Inflammatory macrophage treated with lipopolysaccharide for 1 hour (primary cell): ENCODE results near the gene KRTAP2-4.
"Not testable (repeated sequence)": the region's sequence is repeated elsewhere in the genome, so short reads cannot be mapped to it uniquely, and the experiment has no call there.

ENCODE experiments used
- DNase-seq, 2 donors: peaks; one replicate each; pipeline ENCODE4 v3.0.0-alpha.2; 2020 to 2022

The KRTAP2-4 gene, protein sequence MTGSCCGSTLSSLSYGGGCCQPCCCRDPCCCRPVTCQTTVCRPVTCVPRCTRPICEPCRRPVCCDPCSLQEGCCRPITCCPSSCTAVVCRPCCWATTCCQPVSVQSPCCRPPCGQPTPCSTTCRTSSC

GRCh38 chr17:41065829-41066624 is at the start of gene KRTAP2-4:
Gene KRTAP2-4 (minus strand): TSS chr17:41065879. CDS start chr17:41065845, 34 bp downstream.
- DNase-seq, result peak in 1 of 2 donors; percentile 3

DNA sequence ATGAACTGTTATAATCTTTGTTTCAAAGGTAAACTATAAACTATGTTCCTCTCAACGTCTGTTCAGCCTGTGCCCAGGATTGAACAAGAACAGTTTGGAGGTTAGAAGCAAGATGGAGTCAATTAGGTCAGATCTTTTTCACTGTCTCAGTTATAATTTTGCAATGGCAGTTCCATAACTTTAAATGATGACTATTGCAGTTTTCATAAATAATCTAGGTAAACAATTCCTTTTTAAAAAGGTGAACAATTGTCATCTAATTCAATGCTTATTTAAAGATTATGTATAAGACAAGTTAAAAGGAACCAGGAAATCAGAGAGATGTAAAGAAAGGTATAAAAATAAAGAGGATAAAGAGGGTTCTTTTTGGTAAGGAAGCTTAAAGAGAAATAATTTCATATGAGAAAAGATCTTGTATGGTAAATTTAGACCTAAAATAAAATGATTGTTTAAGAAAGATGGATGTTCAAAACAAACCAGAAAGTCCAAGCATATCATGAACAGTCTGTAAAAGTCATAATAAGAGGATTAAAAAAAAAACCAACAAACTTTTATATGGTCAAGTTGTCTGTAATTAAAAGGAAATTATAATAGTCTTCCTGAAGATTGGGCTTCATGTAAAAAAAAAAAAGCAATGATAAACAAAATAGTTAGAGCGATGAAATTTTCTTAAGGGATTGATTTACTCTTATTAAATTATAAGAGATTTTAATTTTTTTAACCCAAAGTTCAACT is 45.6 kb upstream of the KRTAP2-4 start:
- no peak for DNase-seq

DNA sequence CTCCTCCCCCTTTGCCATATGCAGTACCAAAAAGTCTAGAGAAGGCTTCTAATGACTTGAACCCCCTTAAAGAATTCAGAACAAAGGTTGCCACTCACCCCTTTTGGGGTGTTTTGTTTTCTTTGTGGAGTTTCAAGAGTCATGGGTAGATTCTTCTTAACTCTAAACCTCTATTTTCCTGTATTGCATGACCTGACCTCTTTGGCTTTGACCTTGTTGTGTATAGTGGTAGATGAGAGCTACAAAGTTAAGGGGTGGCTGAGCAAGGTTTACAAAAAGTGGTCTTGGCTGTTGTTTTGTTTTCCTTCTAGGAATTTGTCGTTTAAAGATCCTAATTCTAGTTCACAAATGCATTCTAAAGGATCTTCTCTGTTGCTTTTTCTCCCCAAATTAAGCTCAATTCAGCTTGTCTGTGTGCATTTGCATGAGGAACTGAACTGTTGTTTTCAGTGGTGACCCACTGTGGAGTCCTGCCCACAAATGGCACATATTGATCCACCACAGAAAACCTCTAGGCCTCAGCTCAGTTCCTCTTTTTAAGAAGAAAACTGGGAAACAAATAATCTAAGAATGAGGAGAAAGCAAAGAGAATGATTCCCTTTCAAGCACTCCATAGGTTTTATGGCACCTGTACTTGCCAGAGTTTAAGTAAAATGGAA is 43.2 kb upstream of the KRTAP2-4 start:
- not testable (repeated sequence) for DNase-seq

- no peak for DNase-seq
Measured at GRCh38 chr17:41107941-41108450, 42.3 kb upstream of the KRTAP2-4 start.

- DNase-seq, result not testable (repeated sequence)
Measured at GRCh38 chr17:41105347-41105746, 39.7 kb upstream of the KRTAP2-4 start, which contains the start of gene KRTAP4-9. Gene KRTAP4-9 (plus strand): TSS chr17:41105389. CDS start chr17:41105389, 0 bp downstream.

DNA sequence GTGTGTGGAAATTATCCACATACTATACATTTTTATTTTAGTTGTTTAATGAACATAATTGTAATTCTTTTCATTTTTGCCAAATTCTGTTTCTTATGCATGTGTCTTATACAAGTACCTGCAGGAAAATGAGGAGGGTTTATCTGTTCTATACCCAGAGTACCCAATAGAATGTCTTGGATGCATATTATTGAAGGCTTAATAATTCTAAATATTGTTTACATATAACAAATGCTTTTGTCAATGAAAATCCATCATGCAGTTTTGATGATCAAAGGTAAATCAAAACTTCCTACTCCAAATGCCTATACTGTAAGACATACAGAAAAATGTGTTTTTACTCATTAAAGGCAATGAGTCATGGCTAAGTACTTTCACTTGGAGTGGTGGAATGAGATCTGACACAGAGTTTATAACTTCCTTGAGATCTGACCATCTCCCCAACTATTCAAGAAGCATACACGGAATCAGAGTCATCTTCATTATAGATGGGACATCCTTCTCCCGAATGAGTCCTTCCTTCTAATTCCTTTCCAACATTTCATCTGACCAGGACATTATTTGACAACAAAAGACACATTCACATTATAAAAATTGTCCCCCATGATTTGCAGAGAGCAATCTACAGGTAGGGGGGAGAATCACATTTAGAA is 38.8 kb upstream of the KRTAP2-4 start:
- DNase-seq, result not testable (repeated sequence)

GRCh38 chr17:41103896-41104295 is 38.2 kb upstream of the KRTAP2-4 start:
- no peak for DNase-seq

- DNase-seq, result no peak
Measured at GRCh38 chr17:41101586-41102259, 36.0 kb upstream of the KRTAP2-4 start, which contains the start of gene KRTAP4-16. Gene KRTAP4-16 (minus strand): TSS chr17:41102209. CDS start chr17:41102209, 0 bp downstream.

- not testable (repeated sequence) for DNase-seq
Measured at GRCh38 chr17:41099682-41100480, 34.2 kb upstream of the KRTAP2-4 start.

DNA sequence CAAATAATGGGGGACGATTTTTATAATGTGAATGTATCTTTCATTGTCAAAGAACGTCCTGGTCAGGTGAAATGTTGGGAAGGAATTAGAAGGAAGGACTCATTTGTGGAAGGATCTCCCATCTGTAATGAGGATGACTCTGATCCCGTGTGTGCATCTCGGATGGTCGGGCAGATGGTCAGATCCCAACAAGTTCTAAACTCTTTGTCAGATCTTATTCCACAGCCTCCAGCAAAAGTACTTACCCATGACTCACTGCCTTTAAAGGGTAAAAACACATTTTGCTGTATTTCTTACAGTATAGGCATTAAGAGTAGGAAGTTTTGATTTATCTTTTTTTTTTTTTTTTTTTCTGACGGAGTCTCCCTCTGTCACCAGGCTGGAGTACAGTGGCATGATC is 32.8 kb upstream of the KRTAP2-4 start:
- no peak for DNase-seq

DNA sequence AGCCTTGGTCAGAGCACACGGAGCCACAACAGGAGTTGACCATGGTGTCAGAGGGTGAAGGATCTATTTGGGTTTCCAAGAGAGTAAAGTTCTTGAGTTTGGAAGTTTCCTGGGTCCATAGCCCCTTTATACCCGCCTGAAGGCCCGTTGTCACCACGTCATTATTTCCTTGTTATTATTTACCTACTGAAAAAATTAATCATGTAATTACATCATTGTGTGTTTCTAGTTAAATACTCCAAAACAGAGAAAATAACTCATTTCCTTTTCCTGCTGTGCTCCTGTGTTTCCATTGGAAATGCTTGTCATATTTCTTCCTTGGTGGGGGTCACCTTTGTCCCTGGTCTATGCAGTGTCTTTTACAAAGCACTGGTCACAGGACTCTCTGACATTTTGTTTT is 32.4 kb upstream of the KRTAP2-4 start, which contains the start of gene KRTAP4-8:
Gene KRTAP4-8, minus strand, starts transcription at position 101 of the 400 bp plus-strand sequence. Its CDS starts 58 bp downstream, at position 43.
- no peak for DNase-seq

GRCh38 chr17:41096055-41096454 is 30.4 kb upstream of the KRTAP2-4 start:
- DNase-seq, result no peak

- not testable (repeated sequence) for DNase-seq
Measured at GRCh38 chr17:41088760-41089352, 23.2 kb upstream of the KRTAP2-4 start.

GRCh38 chr17:41084100-41084856 is 18.6 kb upstream of the KRTAP2-4 start, which contains the start of gene KRTAP4-7:
Gene KRTAP4-7 (plus strand): TSS chr17:41084150. CDS start chr17:41084207, 57 bp downstream.
- not testable (repeated sequence) for DNase-seq

- not testable (repeated sequence) for DNase-seq
Measured at GRCh38 chr17:41083427-41083826, 17.7 kb upstream of the KRTAP2-4 start.

GRCh38 chr17:41082626-41083025 is 16.9 kb upstream of the KRTAP2-4 start:
- DNase-seq, result no peak

DNA sequence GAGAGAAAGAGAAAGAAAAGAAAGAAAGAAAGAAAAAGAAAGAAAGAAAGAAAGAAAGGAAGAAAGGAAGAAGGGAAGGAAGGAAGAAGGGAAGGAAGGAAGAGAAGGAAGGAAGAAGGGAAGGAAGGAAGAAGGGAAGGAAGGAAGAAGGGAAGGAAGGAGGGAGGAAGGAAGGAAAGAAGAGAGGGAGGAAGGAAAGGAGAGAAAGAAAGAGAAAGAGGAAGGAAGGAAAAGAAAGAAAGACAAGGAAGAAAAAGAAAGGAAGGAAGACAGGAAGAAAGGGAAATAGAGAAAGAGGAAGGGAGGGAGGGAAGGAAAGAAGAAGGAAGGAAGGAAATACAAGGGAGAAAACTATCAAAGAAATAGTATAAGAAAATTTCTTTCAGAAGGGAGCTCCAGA is 11.1 kb upstream of the KRTAP2-4 start:
- no peak for DNase-seq

DNA sequence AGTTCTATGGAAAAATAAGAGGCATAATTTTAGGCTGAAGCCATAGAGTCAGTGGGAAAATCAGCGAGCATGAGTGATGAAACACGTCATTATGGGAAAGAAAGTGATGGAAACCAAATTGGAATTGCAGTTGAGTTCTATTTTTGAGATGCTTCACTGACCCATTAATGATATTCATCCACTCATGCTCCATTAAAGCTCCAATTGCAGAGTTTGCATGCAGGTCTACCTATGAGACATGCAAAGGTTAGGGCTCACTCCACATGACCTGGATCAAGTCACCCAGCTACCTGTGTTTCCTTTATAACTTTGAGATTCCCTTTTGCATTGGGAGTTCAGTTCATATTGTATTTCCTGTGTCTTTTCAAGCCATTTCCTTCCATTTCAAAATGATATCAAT is 8.0 kb upstream of the KRTAP2-4 start:
- no peak for DNase-seq
